SJCRH30 (cell line): ENCODE results near the gene GOLGA5. TPM values are rescaled to one million over a fixed set of nuclear protein-coding genes. Genes with fewer than 3 reads are reported as not detected.

Experiments
- total RNA-seq: library from RNA; depleted of rRNA; stranded (reverse); fragments of >200 nt; shearing (Covaris generic); gene quantifications from 2 replicates; pipeline ENCODE4 v1.2.3, GENCODE V29; 2014; rRNA removed

Gene GOLGA5
- total RNA-seq, 1 experiment from 2014 or later, result 22.2 TPM

Other genes with a start within 250 kb of the GOLGA5 start
- 30.9 and 33.7 TPM in 2 replicates for gene LGMN, start 45.7 kb upstream of the GOLGA5 start, total RNA-seq
- gene CHGA, start 128.8 kb downstream of the GOLGA5 start, total RNA-seq, result not detected in 2 replicates